Keratinocyte (primary cell): ENCODE data around the gene SSR3.

Source experiments
- EZH2 ChIP-seq: IDR thresholded peaks from one replicate; pipeline ENCODE4 v1.6.1; 2012; ENCODE audit warnings: inconsistent platforms, mild to moderate bottlenecking, low read length, moderate library complexity
- TF ChIP-seq, protein P1 (sequence below), 3 experiments: IDR thresholded peaks in 1 of 3; conservative IDR thresholded peaks in 1 of 3; optimal IDR thresholded peaks in 1 of 3; 2 replicates in 2 of 3; 3 replicates in 1 of 3; pipeline versions ENCODE3 to v1.5.1; 2011; ENCODE audit warnings: low read length in 3 of 3, mild to moderate bottlenecking in 3 of 3, moderate library complexity in 2 of 3, control low read depth in 1 of 3, inconsistent platforms in 1 of 3; ENCODE audit not compliant: insufficient read depth in 2 of 3; ENCODE audit errors: extremely low read depth in 1 of 3

DNA sequence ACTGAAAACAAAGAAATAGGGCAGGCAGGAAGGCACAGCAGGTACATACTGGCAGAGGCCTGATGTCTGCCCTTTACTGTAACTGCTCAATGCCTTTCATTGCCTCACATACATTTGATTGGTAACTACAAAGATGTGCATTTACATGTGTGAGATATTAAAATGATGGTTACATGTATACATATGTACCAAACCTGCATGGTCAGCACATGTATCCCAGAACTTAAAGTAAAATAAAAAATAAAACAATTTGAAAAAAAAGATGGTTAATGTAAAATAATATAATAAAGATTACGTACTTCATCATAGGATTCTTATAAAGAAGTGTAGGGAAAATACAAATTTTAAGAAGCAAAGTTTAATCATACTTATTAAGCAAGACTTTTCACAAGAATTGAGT lies 15.1 kb downstream of the SSR3 start:
- TF ChIP-seq, protein P1, sequence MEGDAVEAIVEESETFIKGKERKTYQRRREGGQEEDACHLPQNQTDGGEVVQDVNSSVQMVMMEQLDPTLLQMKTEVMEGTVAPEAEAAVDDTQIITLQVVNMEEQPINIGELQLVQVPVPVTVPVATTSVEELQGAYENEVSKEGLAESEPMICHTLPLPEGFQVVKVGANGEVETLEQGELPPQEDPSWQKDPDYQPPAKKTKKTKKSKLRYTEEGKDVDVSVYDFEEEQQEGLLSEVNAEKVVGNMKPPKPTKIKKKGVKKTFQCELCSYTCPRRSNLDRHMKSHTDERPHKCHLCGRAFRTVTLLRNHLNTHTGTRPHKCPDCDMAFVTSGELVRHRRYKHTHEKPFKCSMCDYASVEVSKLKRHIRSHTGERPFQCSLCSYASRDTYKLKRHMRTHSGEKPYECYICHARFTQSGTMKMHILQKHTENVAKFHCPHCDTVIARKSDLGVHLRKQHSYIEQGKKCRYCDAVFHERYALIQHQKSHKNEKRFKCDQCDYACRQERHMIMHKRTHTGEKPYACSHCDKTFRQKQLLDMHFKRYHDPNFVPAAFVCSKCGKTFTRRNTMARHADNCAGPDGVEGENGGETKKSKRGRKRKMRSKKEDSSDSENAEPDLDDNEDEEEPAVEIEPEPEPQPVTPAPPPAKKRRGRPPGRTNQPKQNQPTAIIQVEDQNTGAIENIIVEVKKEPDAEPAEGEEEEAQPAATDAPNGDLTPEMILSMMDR (optimal IDR thresholded peaks at IDR 0.05 in 1 of 3, IDR thresholded peaks at IDR 0.05 in 1 of 3, conservative IDR thresholded peaks at IDR 0.05 in 1 of 3; ENCODE audit: extremely low read depth in 1 of 3, insufficient read depth in 2 of 3, low read length in 3 of 3), result no peak
- TF ChIP-seq EZH2, result no peak
